Measurements from ENCODE around the gene COA3. TPM values are rescaled to one million over a fixed set of nuclear protein-coding genes. Genes with fewer than 3 reads are reported as not detected.

Gene COA3
- polyA plus RNA-seq, 1 donor (not counting 4 experiments of a cell fraction or from before 2014, with no cell fraction given), result 97.8 TPM

GRCh38 chr17:42759982-42760651 is 38.4 kb downstream of the COA3 start:
- Histone ChIP-seq H3K27ac (ENCODE audit: control insufficient read depth, insufficient read depth, low read length) (no peak overlapping the region), H3K4me1 (ENCODE audit: control insufficient read depth, extremely low read depth, insufficient read depth, low read length) (no peaks in the 10 kb centered on the region), H3K36me3 (ENCODE audit: control insufficient read depth in 2 of 2, extremely low read depth in 1 of 2, insufficient read depth in 2 of 2, low read length in 2 of 2) (no peaks in the 10 kb centered on the region), H3K9me1 (ENCODE audit: control insufficient read depth, extremely low read depth, insufficient read depth, low read length) (no peaks in the 10 kb centered on the region), H4K20me1 (ENCODE audit: control insufficient read depth, extremely low read depth, insufficient read depth, low read length) (no peaks in the 10 kb centered on the region), H3K9ac (ENCODE audit: control insufficient read depth, extremely low read depth, insufficient read depth, low read length) (no peak overlapping the region), H3K79me2 (ENCODE audit: control insufficient read depth, insufficient read depth, low read length) (no peaks in the 10 kb centered on the region), H3K27me3 (ENCODE audit: control insufficient read depth, extremely low read depth, insufficient read depth, low read length) (peaks cover 30% of the 10 kb centered on the region), H3K9me3 (ENCODE audit: control insufficient read depth, low read depth, low read length) (no peaks in the 10 kb centered on the region), H3K4me3 (ENCODE audit: control insufficient read depth in 2 of 3, extremely low read depth in 1 of 3, insufficient read depth in 2 of 3, low read depth in 1 of 3, low read length in 3 of 3) (no peak overlapping the region), H3K4me2 (ENCODE audit: control insufficient read depth, extremely low read depth, insufficient read depth, low read depth, low read length) (no peak overlapping the region), H2AFZ (ENCODE audit: control insufficient read depth, low read length) (no peak overlapping the region)
- FAIRE-seq (no peak), DNase-seq (ENCODE audit: low read depth, low spot score) (no peak)
- dilution Hi-C loops (cut with MboI; ENCODE audit: extremely low pct_ligation_motif_present, low sequenced_read_pairs), result no loop called here
- peak; percentile 60 for TF ChIP-seq EZH2 (IDR thresholded peaks at IDR 0.05; ENCODE audit: low read length)
- TF ChIP-seq CTCF (optimal IDR thresholded peaks at IDR 0.05 in 1 of 3, IDR thresholded peaks at IDR 0.05 in 1 of 3, conservative IDR thresholded peaks at IDR 0.05 in 1 of 3; ENCODE audit: extremely low read depth in 1 of 3, insufficient read depth in 2 of 3, low read length in 3 of 3), result no peak

- Histone ChIP-seq H3K9me3 (ENCODE audit: control insufficient read depth, low read depth, low read length) (no peaks in the 10 kb centered on the region), H2AFZ (ENCODE audit: control insufficient read depth, low read length) (no peak overlapping the region), H3K4me3 (ENCODE audit: control insufficient read depth in 2 of 3, extremely low read depth in 1 of 3, insufficient read depth in 2 of 3, low read depth in 1 of 3, low read length in 3 of 3) (no peak overlapping the region), H3K36me3 (ENCODE audit: control insufficient read depth in 2 of 2, extremely low read depth in 1 of 2, insufficient read depth in 2 of 2, low read length in 2 of 2) (no peaks in the 10 kb centered on the region), H3K27me3 (ENCODE audit: control insufficient read depth, extremely low read depth, insufficient read depth, low read length) (peaks cover 5% of the 10 kb centered on the region), H3K4me2 (ENCODE audit: control insufficient read depth, extremely low read depth, insufficient read depth, low read depth, low read length) (no peak overlapping the region), H3K79me2 (ENCODE audit: control insufficient read depth, insufficient read depth, low read length) (no peaks in the 10 kb centered on the region), H4K20me1 (ENCODE audit: control insufficient read depth, extremely low read depth, insufficient read depth, low read length) (no peaks in the 10 kb centered on the region), H3K9ac (ENCODE audit: control insufficient read depth, extremely low read depth, insufficient read depth, low read length) (no peak overlapping the region), H3K27ac (ENCODE audit: control insufficient read depth, insufficient read depth, low read length) (no peak overlapping the region), H3K9me1 (ENCODE audit: control insufficient read depth, extremely low read depth, insufficient read depth, low read length) (no peaks in the 10 kb centered on the region), H3K4me1 (ENCODE audit: control insufficient read depth, extremely low read depth, insufficient read depth, low read length) (no peaks in the 10 kb centered on the region)
- dilution Hi-C loops (cut with MboI; ENCODE audit: extremely low pct_ligation_motif_present, low sequenced_read_pairs), result no loop called here
- TF ChIP-seq CTCF (optimal IDR thresholded peaks at IDR 0.05 in 1 of 3, IDR thresholded peaks at IDR 0.05 in 1 of 3, conservative IDR thresholded peaks at IDR 0.05 in 1 of 3; ENCODE audit: extremely low read depth in 1 of 3, insufficient read depth in 2 of 3, low read length in 3 of 3) (no peak), EZH2 (IDR thresholded peaks at IDR 0.05; ENCODE audit: low read length) (no peak)
- no peak for DNase-seq (ENCODE audit: low read depth, low spot score)
- no peak for FAIRE-seq
These were observed 43.7 kb downstream of the COA3 start for GRCh38 chr17:42754782-42755181.

Data from keratinocyte (primary cell).